ENCODE measurements around the gene CDKL5.

GRCh38 chrX:18424482-18425198 is 768 bp upstream of the CDKL5 start:
- TF ChIP-seq POLR2AphosphoS5 (IDR thresholded peaks at IDR 0.05), result no peak
- no peak for TF ChIP-seq CTCF (IDR thresholded peaks at IDR 0.05)
- TF ChIP-seq POLR2A (IDR thresholded peaks at IDR 0.05), result no peak
